IPS-18a (cell line): Measurements from ENCODE around the gene NOL4L.
A peak's percentile ranks its signal among the peaks of the same experiment; 100 is the strongest.

ENCODE experiments used
- H3K27ac ChIP-seq: one replicate; pipeline ENCODE4 v1.5.1; 2013; ENCODE audit warnings: low read length
- H3K27me3 ChIP-seq: one replicate; pipeline ENCODE4 v1.6.1; 2013; ENCODE audit warnings: mild to moderate bottlenecking, low read length; ENCODE audit not compliant: control insufficient read depth, insufficient read depth
- H3K36me3 ChIP-seq: one replicate; pipeline ENCODE4 v1.6.1; 2013; ENCODE audit warnings: low read depth, low read length; ENCODE audit not compliant: control insufficient read depth
- H3K4me1 ChIP-seq: one replicate; pipeline ENCODE4 v1.6.1; 2013; ENCODE audit warnings: low read depth, low read length; ENCODE audit not compliant: control insufficient read depth
- H3K4me3 ChIP-seq: one replicate; pipeline ENCODE4 v1.5.1; 2013; ENCODE audit warnings: low read length
- H3K9ac ChIP-seq: one replicate; pipeline ENCODE4 v1.6.1; 2013; ENCODE audit warnings: mild to moderate bottlenecking, low read length, moderate library complexity
- H3K9me3 ChIP-seq: one replicate; pipeline ENCODE4 v1.6.1; 2013; ENCODE audit warnings: low read depth, low read length; ENCODE audit not compliant: control insufficient read depth

Gene NOL4L

DNA sequence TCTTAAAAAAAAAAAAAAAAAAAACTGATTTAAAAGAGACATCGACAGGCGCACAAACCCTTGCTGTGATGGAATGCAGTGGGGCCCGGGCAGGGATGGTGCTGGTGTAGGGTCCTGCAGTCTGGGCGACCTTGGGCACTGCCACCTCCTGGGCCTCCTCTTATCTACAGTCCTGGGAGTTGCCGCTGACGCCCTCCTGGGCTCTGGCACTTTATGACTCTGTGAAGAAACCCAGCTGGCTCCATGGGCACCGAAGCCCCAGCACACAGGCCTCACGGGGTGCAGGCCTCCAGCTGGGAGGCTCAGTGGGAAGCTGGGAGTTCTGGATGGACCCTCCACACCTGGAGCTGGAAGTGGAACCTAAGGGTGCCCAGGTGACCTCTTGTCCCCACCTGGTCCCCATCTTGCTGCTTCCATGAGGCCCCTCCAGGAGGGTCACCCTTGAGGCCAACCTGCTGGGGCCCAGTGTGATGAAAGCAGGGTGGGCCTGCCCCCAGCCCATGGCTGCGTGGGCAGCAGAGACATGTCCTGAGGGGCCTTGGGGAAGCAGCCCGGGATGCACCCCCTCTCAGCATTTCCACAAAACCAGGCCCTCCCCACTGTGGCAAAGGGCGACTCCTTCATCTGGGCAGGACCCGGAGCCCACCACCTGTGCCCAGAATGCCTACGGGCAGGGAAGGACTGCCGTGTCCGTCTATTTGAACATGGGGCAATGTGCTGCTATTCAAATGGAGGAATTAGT is 122.1 kb downstream of the NOL4L start:
- H3K4me1 ChIP-seq: peaks cover 10% of the 10 kb centered on the region
- no peak overlapping the region for H3K4me3 ChIP-seq
- no peak overlapping the region for H3K9ac ChIP-seq
- no peak overlapping the region for H3K27ac ChIP-seq
- H3K27me3 ChIP-seq: no peaks in the 10 kb centered on the region
- H3K9me3 ChIP-seq: no peaks in the 10 kb centered on the region
- no peaks in the 10 kb centered on the region for H3K36me3 ChIP-seq

DNA sequence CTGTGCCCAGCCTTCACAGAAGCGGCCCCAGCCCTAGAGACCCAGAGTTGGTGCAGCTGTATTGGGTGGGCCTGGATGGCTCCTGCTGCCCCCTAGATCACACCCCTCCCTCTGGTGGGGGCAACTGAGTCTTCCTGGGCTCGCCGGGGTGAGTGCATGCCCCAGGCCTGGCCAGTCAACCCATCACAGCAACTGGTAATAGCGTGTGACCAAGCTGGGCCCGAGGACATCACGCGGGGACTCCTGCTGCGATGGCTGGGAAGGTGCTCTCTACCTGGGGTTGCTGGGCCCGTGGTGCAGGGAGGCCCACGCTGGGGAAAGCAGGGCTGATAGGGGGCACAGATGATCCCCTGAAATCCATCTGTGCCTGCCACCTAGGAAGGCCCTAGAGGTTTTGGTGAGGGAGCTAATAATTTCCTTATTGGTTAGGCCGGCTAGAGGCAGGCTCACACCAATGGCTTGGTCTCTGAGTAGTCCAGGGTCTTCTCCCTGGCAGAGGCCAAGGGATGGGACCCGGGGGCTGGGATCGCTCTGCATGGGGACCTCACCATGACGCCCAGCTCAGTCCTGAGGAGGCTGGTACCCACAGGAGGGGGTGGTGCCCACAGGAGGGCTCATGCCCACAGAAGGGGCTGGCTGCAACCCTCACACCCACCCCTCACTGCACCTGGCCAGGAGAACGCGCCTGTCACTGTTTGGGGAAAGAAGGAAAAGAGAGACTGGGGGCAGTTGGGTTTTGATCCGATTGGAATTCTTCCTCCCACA is 123.1 kb downstream of the NOL4L start:
- H3K9ac ChIP-seq: no peak overlapping the region
- no peak overlapping the region for H3K27ac ChIP-seq
- no peaks in the 10 kb centered on the region for H3K27me3 ChIP-seq
- H3K9me3 ChIP-seq: no peaks in the 10 kb centered on the region
- no peaks in the 10 kb centered on the region for H3K36me3 ChIP-seq
- H3K4me3 ChIP-seq: no peak overlapping the region
- H3K4me1 ChIP-seq: peaks cover 16% of the 10 kb centered on the region

- H3K27me3 ChIP-seq: no peaks in the 10 kb centered on the region
- peaks cover 16% of the 10 kb centered on the region for H3K4me1 ChIP-seq
- H3K9ac ChIP-seq: no peak overlapping the region
- no peaks in the 10 kb centered on the region for H3K9me3 ChIP-seq
- H3K4me3 ChIP-seq: no peak overlapping the region
- no peak overlapping the region for H3K27ac ChIP-seq
- H3K36me3 ChIP-seq: no peaks in the 10 kb centered on the region
Measured at GRCh38 chr20:32460683-32461320, 124.3 kb downstream of the NOL4L start.

- no peaks in the 10 kb centered on the region for H3K9me3 ChIP-seq
- H3K27ac ChIP-seq: no peak overlapping the region
- H3K4me3 ChIP-seq: no peak overlapping the region
- no peaks in the 10 kb centered on the region for H3K27me3 ChIP-seq
- H3K4me1 ChIP-seq: peaks cover 16% of the 10 kb centered on the region
- H3K36me3 ChIP-seq: no peaks in the 10 kb centered on the region
- no peak overlapping the region for H3K9ac ChIP-seq
Measured at GRCh38 chr20:32460231-32460630, 124.9 kb downstream of the NOL4L start.

DNA sequence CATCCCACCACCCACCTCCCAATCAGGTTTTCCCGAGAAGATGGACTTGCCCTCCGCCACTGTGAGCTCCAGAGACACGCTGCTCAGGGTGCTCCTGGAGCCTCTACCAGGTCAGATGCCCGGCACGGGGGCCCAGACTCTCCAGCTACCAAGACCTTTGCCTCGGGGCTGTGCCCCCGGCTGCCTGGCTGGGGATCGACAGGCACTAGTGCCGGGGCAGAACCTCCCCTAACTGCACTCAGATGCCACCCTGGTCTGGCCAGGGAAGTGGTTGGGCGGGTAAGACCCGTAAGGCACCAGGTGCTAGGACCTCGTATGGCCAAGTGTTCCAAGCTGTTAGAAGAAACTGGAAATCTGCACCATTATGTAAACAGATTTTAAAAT is 126.3 kb downstream of the NOL4L start:
- H3K4me1 ChIP-seq: peaks cover 8% of the 10 kb centered on the region
- no peaks in the 10 kb centered on the region for H3K27me3 ChIP-seq
- H3K27ac ChIP-seq: no peak overlapping the region
- H3K4me3 ChIP-seq: no peak overlapping the region
- H3K36me3 ChIP-seq: no peaks in the 10 kb centered on the region
- H3K9me3 ChIP-seq: no peaks in the 10 kb centered on the region
- no peak overlapping the region for H3K9ac ChIP-seq

DNA sequence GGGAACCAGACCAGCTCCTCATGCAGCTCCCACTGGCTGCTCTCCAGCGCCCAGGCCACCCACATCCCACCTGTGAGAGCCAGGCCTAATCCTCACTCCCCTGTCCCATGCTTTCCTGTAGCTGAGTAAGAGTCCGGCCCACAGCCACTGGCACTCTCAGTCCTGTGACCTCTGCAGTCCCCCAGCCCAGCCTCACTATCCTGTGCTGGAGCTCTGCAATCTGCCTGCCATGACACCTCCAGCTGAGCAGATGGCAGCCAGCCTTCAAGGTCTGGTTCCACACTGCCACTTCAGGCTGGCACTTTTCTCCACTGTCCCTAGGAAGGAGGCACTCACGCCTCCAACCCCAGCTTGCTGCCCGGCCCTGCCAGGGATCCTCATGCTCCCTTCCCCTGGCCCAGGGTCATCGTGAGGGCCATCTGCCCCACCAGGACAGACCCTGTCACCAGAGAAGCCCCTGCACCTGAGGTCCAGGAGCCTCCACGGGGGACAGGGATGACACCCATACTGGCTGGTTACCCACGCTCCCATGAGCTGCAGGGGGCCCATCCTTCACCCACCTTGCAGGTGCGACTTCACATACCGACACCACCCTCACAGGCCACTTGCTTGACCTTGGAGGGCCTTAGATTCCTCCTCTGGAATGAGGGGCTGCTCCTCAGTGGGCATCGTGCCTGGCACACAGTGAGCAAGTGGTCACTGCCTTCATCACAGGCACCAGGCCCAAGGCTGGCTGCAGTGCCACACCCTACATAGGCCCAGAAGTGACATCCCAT is 126.9 kb downstream of the NOL4L start:
- Histone ChIP-seq H3K27me3 (no peaks in the 10 kb centered on the region), H3K4me1 (peaks cover 8% of the 10 kb centered on the region), H3K27ac (peak overlapping the region; percentile 16), H3K4me3 (peak overlapping the region; percentile 54), H3K9ac (peak overlapping the region; percentile 54), H3K36me3 (peaks cover 6% of the 10 kb centered on the region), H3K9me3 (no peaks in the 10 kb centered on the region)

DNA sequence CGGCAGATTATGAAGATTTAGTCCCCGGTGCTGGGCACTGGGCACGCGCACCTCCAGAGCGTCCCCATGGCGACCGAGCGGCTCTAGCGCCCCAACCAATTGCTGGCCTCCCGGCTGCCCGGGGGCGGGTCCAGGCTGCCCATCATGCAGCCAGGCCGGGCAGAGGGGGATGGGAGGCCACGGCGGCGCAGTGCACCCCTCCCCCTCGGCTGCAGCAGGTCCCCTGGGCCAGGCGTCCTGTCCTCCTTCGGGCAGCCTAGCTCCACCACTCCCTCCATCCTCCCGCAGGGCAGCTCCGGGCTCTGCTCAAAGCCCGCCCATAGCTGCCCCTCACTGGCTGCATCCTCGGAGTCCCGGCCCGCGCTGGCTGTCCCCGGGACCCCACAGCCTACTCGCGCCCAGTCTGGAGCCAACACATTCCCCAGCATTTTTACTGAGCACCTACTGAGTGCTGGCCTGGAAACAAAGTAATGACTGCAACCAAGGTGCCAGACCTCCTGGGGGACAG is 127.6 kb downstream of the NOL4L start:
- Histone ChIP-seq H3K36me3 (peaks cover 13% of the 10 kb centered on the region), H3K4me3 (peak overlapping the region; percentile 54), H3K27me3 (no peaks in the 10 kb centered on the region), H3K4me1 (peaks cover 8% of the 10 kb centered on the region), H3K9me3 (no peaks in the 10 kb centered on the region), H3K27ac (peak overlapping the region; percentile 16), H3K9ac (peak overlapping the region; percentile 58)

DNA sequence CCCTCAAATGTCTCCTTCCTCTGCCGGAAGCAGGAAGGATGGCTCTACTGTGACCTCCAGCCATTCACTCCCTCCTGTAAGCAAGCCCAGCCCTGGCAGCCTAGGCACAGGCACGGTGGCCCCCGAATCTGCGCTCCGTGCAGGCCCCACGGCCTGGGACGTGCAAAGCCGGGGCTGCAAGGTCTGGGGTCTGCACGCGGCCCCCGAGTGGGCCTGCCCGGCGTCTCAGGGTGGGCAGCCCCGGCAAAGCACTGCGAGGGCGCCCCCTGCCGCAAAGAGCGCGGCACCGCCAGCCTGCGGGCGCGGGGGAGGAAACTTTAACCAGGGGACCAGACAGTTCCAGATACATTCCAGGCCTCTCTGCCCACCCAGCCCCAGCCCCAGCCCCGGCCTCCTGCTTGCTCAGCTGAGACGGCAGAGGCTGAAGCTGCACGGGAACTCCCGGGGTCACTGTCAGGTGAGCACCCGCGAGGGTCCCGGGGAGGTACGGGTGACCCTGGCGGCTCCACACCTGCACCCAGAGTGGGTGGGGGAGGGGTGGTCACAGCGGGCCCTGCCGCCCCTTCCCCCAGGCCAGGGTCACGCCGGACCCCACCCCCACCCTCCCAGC is 128.2 kb downstream of the NOL4L start:
- Histone ChIP-seq H3K9me3 (no peaks in the 10 kb centered on the region), H3K9ac (peak overlapping the region; percentile 58), H3K4me1 (peaks cover 8% of the 10 kb centered on the region), H3K36me3 (peaks cover 17% of the 10 kb centered on the region), H3K27ac (no peak overlapping the region), H3K4me3 (peak overlapping the region; percentile 54), H3K27me3 (no peaks in the 10 kb centered on the region)

DNA sequence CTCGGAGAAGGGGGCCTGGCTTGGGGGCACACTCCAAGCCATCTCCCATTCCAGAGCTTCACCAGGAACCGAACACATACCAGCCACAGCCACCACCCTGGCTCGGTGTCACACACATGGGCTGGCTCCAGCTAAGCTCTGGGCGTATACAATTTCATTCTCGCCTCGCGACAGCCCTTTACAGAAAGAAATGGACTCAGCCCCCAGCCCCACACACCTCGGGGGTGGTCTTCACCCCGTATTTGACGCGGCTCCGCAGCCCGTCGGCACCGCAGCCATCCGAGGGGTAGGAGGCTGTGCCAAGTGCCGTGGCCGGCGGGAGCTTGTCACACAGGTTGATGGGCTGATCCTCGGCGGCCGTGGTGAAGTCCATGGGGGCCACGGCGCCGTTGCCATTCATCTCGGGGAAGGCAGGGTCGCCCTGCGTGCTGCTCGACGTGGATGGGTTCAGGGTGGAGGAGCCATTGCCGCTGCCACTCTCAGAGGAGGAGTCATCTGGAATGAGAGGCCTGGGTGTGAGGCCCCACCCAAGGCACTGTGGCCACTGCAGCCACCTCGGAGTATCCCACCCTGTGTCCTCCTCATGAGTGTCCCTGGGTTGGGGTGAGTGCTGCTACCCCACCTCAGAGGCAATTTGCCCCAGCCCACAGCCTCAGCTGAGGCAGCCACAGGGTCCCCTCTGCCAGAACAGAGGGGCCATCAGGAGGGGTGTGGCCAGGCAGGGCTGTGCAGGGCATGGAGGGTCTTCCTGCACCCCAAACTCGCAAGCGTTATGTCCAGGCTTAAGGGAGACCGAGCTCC is 129.0 kb downstream of the NOL4L start:
- H3K9ac ChIP-seq: no peak overlapping the region
- H3K9me3 ChIP-seq: no peaks in the 10 kb centered on the region
- no peaks in the 10 kb centered on the region for H3K27me3 ChIP-seq
- peaks cover 26% of the 10 kb centered on the region for H3K36me3 ChIP-seq
- no peak overlapping the region for H3K27ac ChIP-seq
- H3K4me3 ChIP-seq: no peak overlapping the region
- H3K4me1 ChIP-seq: peaks cover 8% of the 10 kb centered on the region

GRCh38 chr20:32455171-32455900 is 129.8 kb downstream of the NOL4L start:
- peaks cover 28% of the 10 kb centered on the region for H3K36me3 ChIP-seq
- no peak overlapping the region for H3K27ac ChIP-seq

More at GRCh38 chr20:32455171-32455900, 129.8 kb downstream of the NOL4L start:
- no peak overlapping the region for H3K9ac ChIP-seq
- H3K4me1 ChIP-seq: peaks cover 8% of the 10 kb centered on the region
- no peaks in the 10 kb centered on the region for H3K9me3 ChIP-seq
- no peak overlapping the region for H3K4me3 ChIP-seq
- H3K27me3 ChIP-seq: no peaks in the 10 kb centered on the region
